K562 treated with DMSO at 1 percent for 12 hours (cell line): Measurements from ENCODE around the gene TSSK6. TPM values are rescaled to one million over a fixed set of nuclear protein-coding genes. Genes with fewer than 3 reads are reported as not detected.

Experiments
- total RNA-seq: library from RNA; unstranded; fragments of 300-600 nt; gene quantifications from 2 replicates; pipeline ENCODE4 v1.2.3, GENCODE V29; 2022; ENCODE audit not compliant: insufficient read depth

TSSK6 gene
- total RNA-seq, result 3.4 and 5.9 TPM in 2 replicates

GRCh38 chr19:19514881-19515641 lies at the start of gene TSSK6:
Gene TSSK6, minus strand, starts transcription at chr19:19515548. Its CDS starts 121 bp downstream, at chr19:19515427.

DNA sequence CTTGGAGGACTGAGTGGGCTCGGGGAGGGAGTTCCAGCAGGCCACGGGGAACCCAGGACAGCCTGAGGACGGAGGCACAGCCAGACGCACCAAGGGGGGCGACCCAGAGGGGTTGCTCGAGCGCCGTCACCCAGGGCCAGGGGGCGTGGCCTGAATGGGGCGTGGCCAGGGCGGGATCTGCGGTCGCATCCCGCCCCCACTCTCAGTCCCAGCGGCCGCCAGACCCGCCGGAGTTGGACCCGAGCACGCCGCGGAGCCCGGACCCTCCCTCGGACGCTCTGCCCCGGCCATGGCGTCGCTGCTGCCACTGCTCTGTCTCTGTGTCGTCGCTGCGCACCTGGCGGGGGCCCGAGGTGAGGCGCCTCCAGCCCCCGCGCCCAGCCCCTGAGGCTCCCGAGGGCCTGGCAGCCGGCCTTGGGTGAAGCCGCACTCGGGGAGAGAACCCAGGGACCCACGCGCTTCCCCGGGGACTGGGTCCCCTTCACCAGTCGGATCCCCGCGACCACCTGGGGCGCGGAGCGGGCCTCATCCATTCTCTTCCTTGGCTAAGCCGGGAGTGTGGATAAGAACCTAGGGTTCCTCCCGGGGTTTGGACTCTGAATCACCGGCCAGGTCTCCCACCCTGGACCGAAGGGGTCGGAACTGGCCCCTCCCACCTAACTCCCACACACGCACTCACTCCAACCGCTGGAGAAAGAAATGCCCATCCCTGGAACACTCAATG lies 22.9 kb upstream of the TSSK6 start, which contains the start of gene CILP2:
Gene CILP2, plus strand, starts transcription at position 205 of the 724 bp plus-strand sequence. Its CDS starts 85 bp downstream, at position 290.

DNA sequence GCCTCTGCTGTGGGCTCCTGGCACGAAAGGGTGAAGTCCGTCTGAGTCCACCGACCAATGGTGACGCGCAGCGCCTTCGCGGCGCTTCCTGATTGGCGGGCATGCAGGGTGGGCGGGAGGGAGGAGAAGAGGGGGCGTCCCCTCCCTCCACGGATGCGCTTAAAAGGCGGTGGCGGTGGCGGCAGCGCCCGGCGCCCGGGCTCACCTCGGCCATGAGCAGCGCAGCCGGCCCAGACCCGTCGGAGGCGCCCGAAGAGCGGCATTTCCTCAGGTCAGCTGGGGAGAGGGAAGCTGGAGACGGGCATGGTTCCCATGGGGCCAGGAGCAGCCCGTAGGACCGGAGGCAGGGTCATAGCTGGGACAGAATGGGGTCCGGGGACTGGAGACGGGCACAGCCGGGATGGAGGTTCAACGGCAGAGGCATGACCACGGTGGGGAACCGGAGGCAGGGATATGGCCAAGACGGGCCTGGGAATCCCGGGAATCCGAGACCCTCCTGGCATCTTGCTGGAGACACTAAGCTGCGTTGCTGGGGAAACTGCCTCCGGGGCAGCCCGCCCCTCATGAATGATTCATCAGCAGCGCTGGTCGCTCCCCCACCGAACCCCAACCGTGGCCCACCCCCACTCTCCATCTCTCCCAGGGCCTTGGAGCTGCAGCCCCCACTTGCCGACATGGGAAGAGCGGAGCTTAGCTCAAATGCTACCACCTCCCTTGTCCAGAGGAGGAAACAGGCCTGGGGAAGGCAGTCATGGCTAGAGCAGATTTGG lies 13.6 kb upstream of the TSSK6 start, which contains the start of gene YJEFN3:
Gene YJEFN3, plus strand, starts transcription at position 191 of the 770 bp plus-strand sequence. Its CDS starts 22 bp downstream, at position 213.

DNA sequence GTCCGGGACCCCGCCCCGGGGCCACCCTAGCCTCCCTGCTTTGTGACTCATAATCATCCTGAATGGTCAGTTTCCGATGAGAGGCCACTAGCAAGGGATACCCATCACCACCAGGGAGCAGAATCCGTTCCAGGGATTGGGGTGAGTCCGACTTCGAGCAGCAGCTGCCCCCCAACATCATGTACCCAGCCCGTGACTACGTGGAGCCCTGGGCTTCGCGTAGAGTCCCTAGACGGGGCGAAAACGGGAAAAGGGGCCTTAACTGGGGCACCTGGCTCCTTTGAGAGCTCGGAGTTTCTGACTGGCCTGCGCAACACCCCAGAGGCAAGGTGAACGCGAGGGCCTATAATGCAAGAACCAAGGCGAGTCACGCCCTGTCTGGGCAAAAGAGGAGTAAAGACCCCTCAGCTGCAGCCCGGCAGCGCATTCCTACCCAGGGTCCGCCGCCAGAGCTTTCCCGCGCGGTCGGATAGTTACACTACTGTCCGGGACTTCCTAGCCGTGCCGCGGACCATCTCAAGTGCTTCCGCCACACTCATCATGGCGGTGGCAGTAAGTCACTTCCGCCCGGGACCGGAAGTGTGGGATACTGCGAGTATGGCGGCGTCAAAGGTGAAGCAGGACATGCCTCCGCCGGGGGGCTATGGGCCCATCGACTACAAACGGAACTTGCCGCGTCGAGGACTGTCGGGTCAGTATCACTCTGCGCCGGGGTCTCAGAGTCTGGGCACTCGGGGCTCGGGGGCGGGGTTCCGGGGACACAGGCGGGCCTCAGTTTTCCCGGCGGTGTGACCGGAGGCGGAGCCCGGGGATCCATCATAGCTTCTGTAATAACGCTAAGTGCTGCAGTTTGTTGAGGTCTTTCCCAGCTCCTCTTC lies 533 bp upstream of the TSSK6 start, which contains the start of gene NDUFA13:
Gene NDUFA13, plus strand, starts transcription at position 584 of the 878 bp plus-strand sequence. Its CDS starts 14 bp downstream, at position 598.

Other genes starting within 250 kb of the TSSK6 start
- not detected in 2 replicates for gene TM6SF2, start 242.2 kb downstream of the TSSK6 start, total RNA-seq
- gene SUGP1, start 195.0 kb downstream of the TSSK6 start, total RNA-seq, result 32.2 and 56.4 TPM in 2 replicates
- 16.3 and 45.1 TPM in 2 replicates for gene MAU2, start 194.7 kb downstream of the TSSK6 start, total RNA-seq
- gene GATAD2A, start 109.9 kb downstream of the TSSK6 start, total RNA-seq, result 22.7 and 61.2 TPM in 2 replicates
- gene NDUFA13, start 677 bp upstream of the TSSK6 start, total RNA-seq, result 213 and 492 TPM in 2 replicates
- gene YJEFN3, start 13.4 kb upstream of the TSSK6 start, total RNA-seq, result 9.8 and 11.4 TPM in 2 replicates
- 0.77 TPM in 1 of 2 replicates, not detected in the other for gene CILP2, start 22.7 kb upstream of the TSSK6 start, total RNA-seq
- 1.8 and 4.2 TPM in 2 replicates for gene PBX4, start 103.1 kb upstream of the TSSK6 start, total RNA-seq
- 7.2 and 25.0 TPM in 2 replicates for gene LPAR2, start 112.7 kb upstream of the TSSK6 start, total RNA-seq
- gene GMIP, start 128.1 kb upstream of the TSSK6 start, total RNA-seq, result 5.3 and 19.1 TPM in 2 replicates
- 37.4 and 88.1 TPM in 2 replicates for gene ATP13A1, start 148.1 kb upstream of the TSSK6 start, total RNA-seq
- 8.4 and 10.2 TPM in 2 replicates for gene ZNF101, start 153.3 kb upstream of the TSSK6 start, total RNA-seq
- gene ZNF14, start 217.6 kb upstream of the TSSK6 start, total RNA-seq, result 1.5 and 4.6 TPM in 2 replicates